ENCODE measurements around the gene PRSS27.

The PRSS27 gene

GRCh38 chr16:2713985-2714774 is 5.8 kb downstream of the PRSS27 start:
- no peak overlapping the region for H2AFZ ChIP-seq (ENCODE audit: low read length)
- H3F3A ChIP-seq (ENCODE audit: insufficient read depth, low read length), result no peaks in the 10 kb centered on the region
- H3K4me2 ChIP-seq (ENCODE audit: low read length), result no peak overlapping the region
- H3K27ac ChIP-seq (ENCODE audit: low read depth, low read length, poor library complexity, severe bottlenecking), result no peak overlapping the region
- H4K20me1 ChIP-seq (ENCODE audit: insufficient read depth, low read length), result no peaks in the 10 kb centered on the region
- H3K79me2 ChIP-seq (ENCODE audit: insufficient read depth, low read length), result no peaks in the 10 kb centered on the region
- H3K4me3 ChIP-seq (ENCODE audit: low read depth, low read length, poor library complexity, severe bottlenecking), result no peak overlapping the region
- H3K9me3 ChIP-seq (ENCODE audit: low read length), result no peaks in the 10 kb centered on the region
- no peak for TF ChIP-seq EZH2 (IDR thresholded peaks at IDR 0.05; ENCODE audit: borderline replicate concordance, low read length)
- TF ChIP-seq, protein P1, sequence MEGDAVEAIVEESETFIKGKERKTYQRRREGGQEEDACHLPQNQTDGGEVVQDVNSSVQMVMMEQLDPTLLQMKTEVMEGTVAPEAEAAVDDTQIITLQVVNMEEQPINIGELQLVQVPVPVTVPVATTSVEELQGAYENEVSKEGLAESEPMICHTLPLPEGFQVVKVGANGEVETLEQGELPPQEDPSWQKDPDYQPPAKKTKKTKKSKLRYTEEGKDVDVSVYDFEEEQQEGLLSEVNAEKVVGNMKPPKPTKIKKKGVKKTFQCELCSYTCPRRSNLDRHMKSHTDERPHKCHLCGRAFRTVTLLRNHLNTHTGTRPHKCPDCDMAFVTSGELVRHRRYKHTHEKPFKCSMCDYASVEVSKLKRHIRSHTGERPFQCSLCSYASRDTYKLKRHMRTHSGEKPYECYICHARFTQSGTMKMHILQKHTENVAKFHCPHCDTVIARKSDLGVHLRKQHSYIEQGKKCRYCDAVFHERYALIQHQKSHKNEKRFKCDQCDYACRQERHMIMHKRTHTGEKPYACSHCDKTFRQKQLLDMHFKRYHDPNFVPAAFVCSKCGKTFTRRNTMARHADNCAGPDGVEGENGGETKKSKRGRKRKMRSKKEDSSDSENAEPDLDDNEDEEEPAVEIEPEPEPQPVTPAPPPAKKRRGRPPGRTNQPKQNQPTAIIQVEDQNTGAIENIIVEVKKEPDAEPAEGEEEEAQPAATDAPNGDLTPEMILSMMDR (IDR thresholded peaks at IDR 0.05; ENCODE audit: low read length), result no peak
- H3K27me3 ChIP-seq (ENCODE audit: insufficient read depth, low read length), result peaks cover 9% of the 10 kb centered on the region; the same call in 1 of the 2 replicates
- no peak overlapping the region for H3K9ac ChIP-seq (ENCODE audit: low read length)
- no peaks in the 10 kb centered on the region for H3K4me1 ChIP-seq (ENCODE audit: insufficient read depth, low read length, severe bottlenecking)
- H3K9me2 ChIP-seq (ENCODE audit: low read depth, low read length), result no peaks in the 10 kb centered on the region
- H3K36me3 ChIP-seq (ENCODE audit: insufficient read depth, low read length), result no peaks in the 10 kb centered on the region

DNA sequence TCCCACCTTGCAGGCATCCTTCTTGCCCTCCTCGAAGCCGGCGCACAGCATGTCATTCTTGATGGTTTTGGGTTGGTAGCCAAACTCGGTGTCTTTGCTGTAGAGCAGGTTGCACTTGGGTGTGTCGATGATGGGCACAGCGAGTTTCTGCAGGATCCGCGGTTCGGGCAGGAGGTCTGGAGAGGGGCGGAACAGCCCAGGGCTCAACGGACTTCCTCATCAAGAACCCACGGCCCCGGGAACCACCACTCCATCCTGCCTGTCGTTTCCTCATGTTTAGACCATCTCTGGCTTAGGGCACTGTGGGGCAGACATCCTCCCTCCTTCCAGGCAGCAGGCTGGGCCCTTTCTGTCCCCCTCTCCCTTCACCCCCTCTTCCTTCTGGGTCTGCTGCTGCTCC is 6.5 kb downstream of the PRSS27 start:
- Histone ChIP-seq H3K27me3 (ENCODE audit: insufficient read depth, low read length) (peaks cover 9% of the 10 kb centered on the region; the same call in 1 of the 2 replicates), H4K20me1 (ENCODE audit: insufficient read depth, low read length) (no peaks in the 10 kb centered on the region), H3K9me3 (ENCODE audit: low read length) (no peaks in the 10 kb centered on the region), H3K4me1 (ENCODE audit: insufficient read depth, low read length, severe bottlenecking) (no peaks in the 10 kb centered on the region), H3K9me2 (ENCODE audit: low read depth, low read length) (no peaks in the 10 kb centered on the region), H3F3A (ENCODE audit: insufficient read depth, low read length) (no peaks in the 10 kb centered on the region), H3K36me3 (ENCODE audit: insufficient read depth, low read length) (no peaks in the 10 kb centered on the region), H3K79me2 (ENCODE audit: insufficient read depth, low read length) (no peaks in the 10 kb centered on the region), H3K9ac (ENCODE audit: low read length) (no peak overlapping the region), H3K4me2 (ENCODE audit: low read length) (no peak overlapping the region), H3K4me3 (ENCODE audit: low read depth, low read length, poor library complexity, severe bottlenecking) (no peak overlapping the region), H3K27ac (ENCODE audit: low read depth, low read length, poor library complexity, severe bottlenecking) (no peak overlapping the region), H2AFZ (ENCODE audit: low read length) (no peak overlapping the region)
- no peak for TF ChIP-seq EZH2 (IDR thresholded peaks at IDR 0.05; ENCODE audit: borderline replicate concordance, low read length)

DNA sequence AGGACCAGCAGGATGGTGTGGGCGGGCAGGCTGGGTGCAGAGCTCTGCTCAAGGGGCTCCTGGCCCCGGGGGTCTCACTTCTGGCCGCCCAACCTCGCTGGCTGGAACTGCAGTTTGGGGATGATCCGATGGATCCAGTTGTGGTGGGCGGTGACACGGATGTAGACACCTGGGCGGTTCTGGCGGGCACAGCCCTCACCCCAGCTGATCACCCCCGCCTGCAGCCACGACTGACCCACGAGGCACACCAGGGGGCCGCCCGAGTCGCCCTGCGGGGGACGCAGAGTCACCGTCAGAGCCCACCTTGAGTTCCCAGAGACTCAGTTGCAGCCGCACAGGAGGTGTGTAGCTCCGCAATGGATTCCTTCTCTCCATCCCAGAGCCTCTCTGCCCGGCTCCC is 7.5 kb downstream of the PRSS27 start:
- Histone ChIP-seq H3K9me3 (ENCODE audit: low read length) (no peaks in the 10 kb centered on the region), H3F3A (ENCODE audit: insufficient read depth, low read length) (no peaks in the 10 kb centered on the region), H2AFZ (ENCODE audit: low read length) (no peak overlapping the region), H3K9me2 (ENCODE audit: low read depth, low read length) (no peaks in the 10 kb centered on the region), H3K4me3 (ENCODE audit: low read depth, low read length, poor library complexity, severe bottlenecking) (no peak overlapping the region), H3K4me1 (ENCODE audit: insufficient read depth, low read length, severe bottlenecking) (no peaks in the 10 kb centered on the region), H4K20me1 (ENCODE audit: insufficient read depth, low read length) (no peaks in the 10 kb centered on the region), H3K27me3 (ENCODE audit: insufficient read depth, low read length) (0 out of 2 replicates have a peak, but pooled peaks cover 9% of the 10 kb centered on the region), H3K9ac (ENCODE audit: low read length) (no peak overlapping the region), H3K27ac (ENCODE audit: low read depth, low read length, poor library complexity, severe bottlenecking) (no peak overlapping the region), H3K79me2 (ENCODE audit: insufficient read depth, low read length) (no peaks in the 10 kb centered on the region), H3K36me3 (ENCODE audit: insufficient read depth, low read length) (peaks cover 6% of the 10 kb centered on the region; the same call in 1 of the 2 replicates), H3K4me2 (ENCODE audit: low read length) (no peak overlapping the region)
- no peak for TF ChIP-seq EZH2 (IDR thresholded peaks at IDR 0.05; ENCODE audit: borderline replicate concordance, low read length)
- TF ChIP-seq, protein P1 (IDR thresholded peaks at IDR 0.05; ENCODE audit: low read length), result no peak
